Lower leg skin (tissue), 3 donors: ENCODE results near the gene ERCC4.

Experiments used
- CTCF ChIP-seq, 3 donors: fragments of 450-650 bp; IDR thresholded peaks; one replicate each; pipeline ENCODE4 v1.5.1; 2016; ENCODE audit warnings: antibody characterized with exemption in 3 of 3, mild to moderate bottlenecking in 3 of 3, moderate library complexity in 2 of 3
- POLR2A ChIP-seq, 2 donors: fragments of 450-650 bp; IDR thresholded peaks; one replicate each; pipeline ENCODE4 v1.6.1; 2016 to 2017; ENCODE audit warnings: antibody characterized with exemption in 2 of 2, mild to moderate bottlenecking in 1 of 2, moderate library complexity in 1 of 2

DNA sequence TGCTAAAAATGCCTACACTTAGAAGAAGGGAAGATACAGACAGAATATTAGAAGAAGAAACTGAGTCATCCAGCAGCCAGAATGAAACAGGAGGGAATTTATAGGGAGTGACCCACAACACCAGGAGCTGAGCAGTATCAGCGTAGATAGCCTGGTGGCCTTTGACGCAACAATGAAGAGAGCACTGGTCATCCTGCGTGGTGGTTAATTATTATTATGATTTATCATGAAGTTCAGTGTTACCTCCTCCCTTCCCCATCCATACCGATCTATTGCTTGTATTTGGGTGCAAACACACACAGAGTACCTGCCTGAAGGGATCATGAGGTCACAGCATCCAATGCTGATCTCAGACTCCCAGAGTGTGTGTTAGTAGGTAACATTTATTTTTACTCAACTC is 38.5 kb downstream of the ERCC4 start:
- TF ChIP-seq CTCF (IDR thresholded peaks at IDR 0.05) (no peak), POLR2A (IDR thresholded peaks at IDR 0.05) (no peak)
